SH-SY5Y (cell line): ENCODE measurements around the gene CLIC4.

Source experiments
- GATA2 ChIP-seq: IDR thresholded peaks from 2 replicates; pipeline ENCODE4 v1.6.1; 2011; ENCODE audit warnings: mild to moderate bottlenecking, low read depth, low read length
- GATA3 ChIP-seq: IDR thresholded peaks from 2 replicates; pipeline ENCODE4 v1.6.1; 2011; ENCODE audit warnings: low read depth, mild to moderate bottlenecking, low read length, moderate library complexity

CLIC4 gene

DNA sequence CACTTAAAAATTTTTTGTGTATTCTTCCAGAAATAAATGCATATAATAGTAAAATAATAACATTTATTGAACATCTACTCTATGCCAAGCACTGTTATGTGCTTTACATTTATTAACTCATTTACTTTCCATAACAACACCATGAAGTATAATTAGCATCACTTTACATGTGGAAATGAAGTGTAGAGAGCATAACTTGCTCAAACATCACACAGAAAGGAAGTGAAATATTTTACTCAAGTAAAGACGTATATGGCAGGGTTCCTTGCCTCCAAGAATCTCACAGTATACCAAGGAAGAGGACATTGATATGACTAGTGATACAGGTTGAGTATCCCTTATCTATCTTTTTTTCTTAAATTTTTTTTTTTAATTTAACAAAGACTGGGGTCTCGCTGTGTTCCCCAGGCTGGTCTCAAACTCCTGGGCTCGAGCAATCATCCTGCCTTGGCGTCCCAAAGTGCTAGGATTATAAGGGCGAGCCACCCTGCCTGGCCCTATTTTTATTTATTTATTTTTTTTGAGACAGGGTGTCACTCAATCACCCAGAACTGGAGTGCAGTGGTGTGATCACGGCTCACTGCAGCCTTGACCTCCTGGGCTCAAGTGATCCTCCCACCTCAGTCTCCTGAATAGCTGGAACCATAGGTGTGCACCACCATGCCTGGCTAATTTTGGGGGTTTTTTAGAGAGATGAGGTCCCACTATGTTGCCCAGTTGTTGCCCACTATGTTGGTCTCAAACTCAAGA is 7.7 kb upstream of the CLIC4 start:
- TF ChIP-seq GATA3: no peak
- TF ChIP-seq GATA2: no peak

DNA sequence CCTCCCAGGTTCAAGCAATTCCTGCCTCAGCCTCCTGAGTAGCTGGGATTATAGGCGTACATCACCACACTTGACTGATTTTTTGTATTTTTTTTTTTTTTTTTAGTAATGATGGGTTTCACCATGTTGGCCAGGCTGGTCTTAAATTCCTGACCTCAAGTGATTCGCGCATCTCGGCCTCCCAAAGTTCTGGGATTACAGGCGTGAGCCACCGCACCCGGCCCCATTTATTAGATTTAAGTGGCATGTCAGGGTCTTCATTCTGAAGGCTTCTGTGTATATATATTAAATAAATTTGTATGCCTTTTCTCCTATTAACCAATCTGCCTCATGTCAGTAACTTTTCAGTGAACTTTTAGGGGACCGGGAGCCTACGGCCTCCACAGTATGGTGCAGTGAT is 6.0 kb upstream of the CLIC4 start:
- TF ChIP-seq GATA2: no peak
- no peak for TF ChIP-seq GATA3

DNA sequence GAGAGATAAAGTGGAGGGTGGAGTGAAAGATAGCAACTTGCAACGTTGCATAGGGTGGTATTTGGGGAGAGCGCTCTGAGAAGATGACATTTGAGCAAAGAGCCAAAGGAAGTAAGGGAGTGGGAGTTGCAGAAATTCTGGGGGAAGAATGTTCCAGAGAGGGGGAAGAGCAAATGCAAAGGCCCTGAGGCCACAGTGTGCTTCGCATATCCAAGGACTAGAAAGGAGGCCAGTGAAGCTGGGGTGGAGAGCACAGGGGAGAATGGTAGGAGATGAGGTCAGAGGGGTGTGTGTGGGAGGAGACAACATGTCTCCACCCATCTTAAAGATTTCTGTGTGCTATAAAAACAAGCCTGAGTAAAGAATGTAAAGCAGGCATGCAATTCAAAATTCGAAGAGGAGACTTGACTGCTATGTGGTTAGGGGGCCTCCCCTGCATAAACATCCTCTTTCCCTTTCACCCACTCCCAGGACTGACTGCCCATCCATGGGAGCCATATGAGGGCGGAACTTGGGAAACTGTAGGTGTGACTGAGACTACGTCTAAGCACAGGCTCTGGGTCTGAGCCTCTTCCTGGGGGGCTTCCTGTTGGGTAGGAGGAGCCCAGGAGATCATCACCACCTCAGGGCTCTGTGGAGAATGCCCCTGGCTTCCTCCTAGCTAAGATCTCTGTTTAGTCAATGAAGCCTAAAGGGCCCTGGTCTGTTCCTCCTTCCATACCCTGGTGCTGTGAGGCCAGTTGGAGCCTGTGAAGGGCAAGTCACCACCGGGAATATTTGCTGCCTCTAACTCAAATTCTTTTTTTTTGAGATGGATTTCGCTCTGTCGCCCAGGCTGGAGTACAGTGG is 2.9 kb upstream of the CLIC4 start:
- no peak for TF ChIP-seq GATA3
- no peak for TF ChIP-seq GATA2

DNA sequence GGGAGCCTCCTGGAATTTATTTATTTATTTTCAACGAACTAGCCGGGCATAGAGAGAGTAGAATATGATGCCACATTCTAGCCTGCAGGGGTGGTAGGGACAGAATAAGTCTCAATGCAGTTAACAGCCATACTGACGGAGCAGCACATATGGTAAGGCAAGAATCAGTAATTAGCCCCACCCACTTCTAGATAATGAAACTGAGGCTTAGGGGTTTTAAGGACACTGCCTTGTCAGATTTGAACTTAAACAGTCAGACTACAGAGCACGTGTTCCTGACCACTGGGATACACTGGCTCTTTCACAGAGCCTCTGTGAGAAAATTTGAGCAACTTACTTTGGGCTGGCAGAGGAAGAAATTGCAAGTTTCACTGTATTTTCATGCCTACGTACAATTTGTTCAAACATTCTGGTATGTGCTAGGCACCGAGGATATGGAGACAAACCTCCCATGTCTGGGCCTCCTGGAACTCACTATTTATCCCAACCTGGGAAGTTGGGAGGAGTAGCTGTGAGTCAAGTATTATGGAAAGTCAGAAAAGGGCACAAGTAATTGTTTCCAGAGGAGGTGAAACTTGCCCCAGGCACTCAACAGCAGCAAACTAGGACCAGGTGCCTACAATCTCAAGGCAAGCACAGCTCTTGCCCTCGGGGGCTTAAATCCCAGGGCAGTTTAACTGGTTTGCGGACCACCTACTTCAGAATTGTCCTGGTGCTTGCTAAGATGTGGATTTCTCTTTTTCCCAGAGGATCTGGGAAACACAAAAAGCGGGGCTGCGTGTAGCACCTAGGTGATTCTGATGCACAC is 1.6 kb upstream of the CLIC4 start:
- TF ChIP-seq GATA2 (no peak), GATA3 (no peak)

DNA sequence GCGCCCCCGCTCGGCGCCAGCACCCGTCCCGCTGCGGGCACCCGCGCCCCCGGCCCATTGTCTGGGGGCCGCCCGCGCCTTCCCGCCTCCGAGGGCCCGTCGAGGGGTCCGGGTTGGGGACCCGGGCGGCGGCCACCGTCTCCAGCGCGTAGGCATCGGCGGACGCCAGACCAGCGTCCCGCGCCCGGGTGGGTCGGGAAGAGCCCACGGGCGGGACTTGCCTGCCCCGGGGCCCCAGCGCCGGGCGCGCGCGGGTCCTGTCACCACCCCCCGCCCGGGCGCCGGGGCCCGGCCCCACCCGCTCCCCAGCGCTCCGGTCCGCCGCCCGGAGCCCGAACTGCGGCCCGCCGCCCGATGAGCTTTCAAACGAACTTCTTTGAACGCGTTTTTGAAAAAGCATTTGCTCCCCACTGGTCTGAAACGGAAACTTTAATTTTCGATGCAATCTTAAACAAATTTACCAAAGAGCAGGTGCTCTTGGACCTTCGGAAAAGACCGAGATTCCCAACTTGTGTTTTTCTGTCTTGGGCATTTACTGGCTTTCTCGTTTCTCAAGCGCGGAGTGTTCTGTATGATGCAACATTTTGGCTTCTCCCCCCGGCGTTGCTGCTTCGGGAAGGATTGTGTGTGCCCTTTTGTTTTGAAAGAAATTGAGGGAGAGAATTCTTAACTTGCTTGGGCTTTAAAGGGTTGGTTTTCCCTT is 615 bp downstream of the CLIC4 start:
- TF ChIP-seq GATA3 (no peak), GATA2 (no peak)

DNA sequence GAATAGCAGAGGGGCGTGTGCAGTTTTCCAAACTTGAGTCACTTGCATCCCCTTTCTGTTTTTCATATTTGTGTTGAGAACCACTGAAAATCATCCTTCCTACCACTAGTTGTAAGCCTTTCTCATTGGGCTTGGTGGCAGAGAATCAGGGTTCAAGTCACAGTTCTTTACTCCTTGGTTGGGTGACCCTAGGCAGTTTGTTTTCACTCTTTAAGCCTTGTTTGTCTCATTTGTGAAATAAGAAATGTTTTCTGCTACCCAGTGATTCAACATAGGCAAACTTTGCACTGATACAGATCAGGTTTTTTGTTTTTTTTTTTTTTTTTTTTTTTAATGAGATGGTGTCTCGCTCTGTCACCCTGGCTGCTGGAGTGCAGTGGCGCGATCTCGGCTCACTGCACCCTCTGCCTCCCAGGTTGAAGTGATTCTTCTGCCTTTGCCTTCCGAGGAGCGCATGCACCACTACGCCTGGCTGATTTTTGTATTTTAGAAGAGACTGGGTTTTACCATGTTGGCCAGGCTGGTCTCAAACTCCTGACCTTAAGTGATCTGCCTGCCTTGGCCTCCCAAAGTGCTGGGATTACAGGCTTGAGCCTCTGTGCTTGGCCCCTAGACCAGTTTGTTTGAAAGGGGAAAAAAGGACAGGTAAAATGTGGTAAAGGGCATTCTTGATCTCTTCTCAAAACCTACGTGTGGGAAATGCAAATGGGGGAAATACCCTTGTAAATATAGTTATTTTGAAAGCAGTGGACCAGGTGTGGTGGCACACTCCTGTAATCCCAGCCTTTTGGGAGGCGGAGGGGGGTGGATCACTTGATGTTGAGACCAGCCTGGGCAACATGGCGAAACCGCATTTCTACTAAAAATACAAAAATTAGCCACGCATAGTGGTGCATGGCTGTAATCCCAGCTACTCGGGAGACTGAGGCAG is 3.2 kb downstream of the CLIC4 start:
- no peak for TF ChIP-seq GATA3

DNA sequence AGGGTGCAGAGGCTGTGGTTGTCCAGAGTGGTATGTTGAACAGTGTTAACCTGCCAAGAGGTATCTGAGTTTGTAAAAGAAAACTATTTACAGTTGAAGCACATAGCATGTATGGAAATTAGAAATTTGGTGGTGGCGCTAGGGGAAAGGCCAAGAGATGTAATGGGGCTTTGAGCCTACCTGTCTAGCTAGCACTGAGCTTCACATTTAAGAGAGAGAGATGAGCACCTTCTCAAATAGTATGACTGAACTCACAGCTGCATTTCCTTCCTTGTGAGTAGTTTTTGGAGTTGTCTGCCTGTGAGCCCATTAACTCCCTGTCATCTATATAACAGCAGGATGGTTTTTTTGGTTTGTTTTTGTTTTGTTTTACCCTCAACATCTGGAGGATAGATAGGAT is 4.0 kb downstream of the CLIC4 start:
- TF ChIP-seq GATA3: no peak
- TF ChIP-seq GATA2: no peak

DNA sequence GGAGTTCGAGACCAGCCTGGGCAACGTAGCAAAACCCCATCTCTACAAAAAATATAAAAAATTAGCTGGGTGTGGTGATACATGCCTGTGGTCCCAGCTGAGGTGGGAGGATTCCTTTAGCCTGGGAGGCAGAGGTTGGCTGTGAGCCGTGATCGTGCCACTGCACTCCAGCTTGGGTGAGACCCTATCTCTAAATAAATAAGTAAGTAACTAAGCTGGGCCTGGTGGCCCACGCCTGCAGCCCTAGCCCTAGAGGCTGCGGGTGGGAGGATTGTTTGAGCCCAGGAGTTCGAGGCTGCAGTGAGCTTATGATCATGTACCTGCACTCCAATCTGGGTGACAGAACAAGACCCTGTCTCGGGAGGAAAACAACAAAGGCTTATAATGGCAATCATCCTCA is 4.6 kb downstream of the CLIC4 start:
- TF ChIP-seq GATA3: no peak
- no peak for TF ChIP-seq GATA2

DNA sequence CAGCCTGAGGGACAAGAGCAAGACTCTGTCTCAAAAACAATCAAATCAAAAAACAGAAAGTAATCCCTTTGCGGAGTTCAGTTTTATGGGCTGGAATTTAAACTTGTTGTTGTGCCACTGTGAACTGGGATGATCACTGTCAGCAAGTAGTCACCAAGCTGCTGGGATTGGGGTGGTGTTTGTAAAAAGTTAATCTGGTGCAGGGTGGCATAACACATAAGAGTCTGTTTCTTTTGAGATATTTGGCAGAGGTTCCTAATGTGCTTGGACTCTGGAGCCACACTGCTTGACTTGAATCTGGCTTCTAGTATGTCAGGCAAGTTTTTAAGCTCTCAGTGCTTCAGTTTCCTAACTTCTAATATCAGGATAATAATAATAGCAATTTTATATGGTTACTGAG is 6.6 kb downstream of the CLIC4 start:
- no peak for TF ChIP-seq GATA3
- TF ChIP-seq GATA2: no peak

DNA sequence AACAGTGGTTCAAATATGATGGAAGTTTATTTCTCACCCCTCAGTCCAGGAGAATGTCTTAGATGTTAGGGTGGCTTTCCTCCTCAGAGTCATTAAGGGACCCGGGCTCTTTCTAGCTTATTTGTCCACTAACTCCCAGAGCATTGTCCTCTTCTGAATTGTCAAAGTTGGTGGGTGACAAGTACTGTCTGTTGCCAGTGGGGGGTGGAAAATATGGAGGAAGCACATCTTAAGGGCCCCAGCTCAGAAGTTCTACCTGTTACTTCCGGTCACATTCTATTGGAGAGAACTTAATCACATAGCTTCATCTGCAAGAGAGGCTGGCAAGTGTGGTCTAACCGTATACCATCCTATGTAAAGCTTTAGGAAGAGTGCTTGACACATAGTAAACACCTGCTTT is 7.1 kb downstream of the CLIC4 start:
- TF ChIP-seq GATA2 (no peak), GATA3 (no peak)

DNA sequence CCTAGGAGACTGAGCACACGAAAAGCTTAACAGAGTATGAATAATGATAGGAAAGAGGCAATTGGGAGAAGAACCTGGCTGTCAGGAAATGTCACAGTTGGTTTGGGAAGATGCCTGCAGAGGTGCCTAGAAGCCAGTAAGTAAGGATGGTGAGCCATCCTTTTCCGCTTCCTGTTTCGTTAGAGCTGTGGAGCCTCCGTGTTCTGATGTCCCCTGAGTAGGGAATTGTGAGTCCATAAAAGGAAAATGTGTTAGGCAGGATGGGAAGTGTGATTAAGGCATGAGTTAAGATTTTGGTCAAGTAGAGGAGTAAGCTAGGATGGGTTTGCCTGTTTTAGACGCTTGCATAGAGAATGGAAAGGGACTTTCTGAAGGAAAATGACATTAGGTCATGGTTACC is 9.0 kb downstream of the CLIC4 start:
- TF ChIP-seq GATA2 (no peak), GATA3 (no peak)

DNA sequence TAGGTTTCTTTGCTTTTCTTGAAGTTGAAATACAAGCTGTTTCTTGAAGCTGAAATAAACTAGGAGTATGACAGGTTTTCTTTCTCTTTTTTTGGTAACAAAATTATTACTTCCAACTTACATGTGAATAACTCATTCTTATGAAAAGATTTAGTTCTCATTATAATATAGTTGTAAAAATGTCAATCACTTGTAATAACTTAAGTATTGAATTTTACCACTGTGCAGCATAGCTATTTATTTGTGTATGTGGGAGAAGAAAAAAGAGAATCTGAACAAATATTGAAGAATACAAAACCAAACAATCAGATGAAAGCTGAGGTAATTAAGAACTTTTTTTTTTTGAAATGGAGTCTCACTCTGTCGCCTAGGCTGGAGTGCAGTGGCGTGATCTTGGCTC is 11.1 kb downstream of the CLIC4 start:
- no peak for TF ChIP-seq GATA3
- TF ChIP-seq GATA2: no peak

DNA sequence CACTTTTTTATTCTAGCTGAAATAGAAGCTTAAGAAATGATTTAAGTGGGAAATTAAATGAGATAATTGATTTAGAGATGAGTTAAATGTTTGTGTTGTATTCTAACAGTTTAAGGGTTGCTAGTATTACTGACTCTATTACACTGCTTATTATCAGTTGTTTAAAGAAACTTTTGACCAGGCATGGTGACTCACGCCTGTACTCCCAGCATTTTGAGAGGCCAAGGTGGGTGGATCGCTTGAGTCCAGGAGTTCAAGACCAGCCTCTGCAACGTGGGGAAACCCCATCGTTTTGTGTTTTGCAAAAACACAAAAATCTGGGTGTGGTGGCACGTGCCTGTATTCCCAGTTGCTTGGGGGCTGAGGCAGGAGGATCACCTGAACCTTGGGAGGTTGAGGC is 14.2 kb downstream of the CLIC4 start:
- TF ChIP-seq GATA2 (no peak), GATA3 (no peak)
